C4-2B (cell line): ENCODE results near the gene CCDC28A.

Experiments used
- H3K27ac ChIP-seq: fragments of 450-650 bp; 2 replicates; pipeline ENCODE4 v1.5.1; 2017
- CTCF ChIP-seq: fragments of 450-650 bp; conservative IDR thresholded peaks from 2 replicates; pipeline ENCODE4 v1.5.1; 2017; ENCODE audit warnings: mild to moderate bottlenecking
- ZFX ChIP-seq: fragments of 450-650 bp; IDR thresholded peaks from 2 replicates; pipeline ENCODE4 v1.6.1; 2017

CCDC28A gene

GRCh38 chr6:138821519-138821918 is 48.0 kb downstream of the CCDC28A start:
- H3K27ac ChIP-seq, result no peak overlapping the region
- TF ChIP-seq ZFX (no peak), CTCF (no peak)

GRCh38 chr6:138824482-138825144 is 51.0 kb downstream of the CCDC28A start:
- no peak for TF ChIP-seq ZFX
- no peak for TF ChIP-seq CTCF
- no peak overlapping the region for H3K27ac ChIP-seq

- no peak for TF ChIP-seq CTCF
- no peak for TF ChIP-seq ZFX
- no peak overlapping the region for H3K27ac ChIP-seq
Measured at GRCh38 chr6:138830248-138830647, 56.7 kb downstream of the CCDC28A start.

GRCh38 chr6:138832182-138832581 is 58.6 kb downstream of the CCDC28A start:
- H3K27ac ChIP-seq, result no peak overlapping the region
- TF ChIP-seq ZFX (no peak), CTCF (no peak)

GRCh38 chr6:138833816-138834539 is 60.4 kb downstream of the CCDC28A start:
- TF ChIP-seq CTCF, result no peak
- no peak for TF ChIP-seq ZFX
- no peak overlapping the region for H3K27ac ChIP-seq

- TF ChIP-seq ZFX, result no peak
- TF ChIP-seq CTCF, result no peak
- no peak overlapping the region for H3K27ac ChIP-seq
Measured at GRCh38 chr6:138837246-138837645, 63.7 kb downstream of the CCDC28A start.
